GM12878 (cell line): ENCODE measurements around the gene ISLR2.

Experiments used
- BCL3 ChIP-seq: IDR thresholded peaks from 2 replicates; pipeline ENCODE4 v1.6.1; 2011; ENCODE audit warnings: borderline replicate concordance, low read depth, mild to moderate bottlenecking, moderate library complexity, low read length; ENCODE audit not compliant: insufficient read depth, poor library complexity, severe bottlenecking
- BRCA1 ChIP-seq: IDR thresholded peaks from 2 replicates; pipeline ENCODE4 v1.6.1; 2011; ENCODE audit warnings: low read depth, low read length, improper control_type of control experiment
- CTCF ChIP-seq, 3 experiments: IDR thresholded peaks in 2 of 3; conservative IDR thresholded peaks in 1 of 3; 2 replicates each; pipeline ENCODE4 v1.5.1; 2011; ENCODE audit warnings: low read depth in 3 of 3, low read length in 3 of 3, mild to moderate bottlenecking in 3 of 3, control low read depth in 2 of 3, moderate library complexity in 2 of 3, inconsistent platforms in 1 of 3, mixed read lengths in 1 of 3; ENCODE audit not compliant: control insufficient read depth in 2 of 3, insufficient read depth in 1 of 3; ENCODE audit errors: extremely low read depth in 1 of 3
- HCFC1 ChIP-seq: fragments of 150-350 bp; IDR thresholded peaks from 2 replicates; pipeline ENCODE4 v1.6.1; 2014; ENCODE audit warnings: low read length
- MAX ChIP-seq: IDR thresholded peaks from 2 replicates; pipeline ENCODE4 v1.6.1; 2012; ENCODE audit warnings: low read depth, low read length, improper control_type of control experiment
- MTA3 ChIP-seq: IDR thresholded peaks from 2 replicates; pipeline ENCODE4 v1.6.1; 2012; ENCODE audit warnings: low read length, inconsistent platforms, borderline replicate concordance
- NR2C2 ChIP-seq: IDR thresholded peaks from 2 replicates; pipeline ENCODE4 v1.6.1; 2011; ENCODE audit warnings: borderline replicate concordance, low read depth; ENCODE audit not compliant: control insufficient read depth, insufficient read length
- PKNOX1 ChIP-seq: fragments of 450-650 bp; IDR thresholded peaks from 2 replicates; pipeline ENCODE4 v1.6.1; 2016; ENCODE audit warnings: mild to moderate bottlenecking
- POLR2A ChIP-seq: IDR thresholded peaks from 2 replicates; pipeline ENCODE4 v1.6.1; 2011; ENCODE audit warnings: low read depth, mild to moderate bottlenecking, low read length
- POLR2AphosphoS5 ChIP-seq: IDR thresholded peaks from 2 replicates; pipeline ENCODE4 v1.6.1; 2011; ENCODE audit warnings: mild to moderate bottlenecking, low read length, inconsistent platforms
- USF2 ChIP-seq: IDR thresholded peaks from 2 replicates; pipeline ENCODE4 v1.6.1; 2011; ENCODE audit warnings: low read depth, low read length, improper control_type of control experiment, borderline replicate concordance
- ZBTB33 ChIP-seq: fragments of 450-650 bp; IDR thresholded peaks from 2 replicates; pipeline ENCODE4 v1.6.1; 2017; ENCODE audit warnings: mild to moderate bottlenecking

- TF ChIP-seq POLR2AphosphoS5 (no peak), CTCF (IDR thresholded peaks at IDR 0.05 in 2 of 3, conservative IDR thresholded peaks at IDR 0.05 in 1 of 3; ENCODE audit: control insufficient read depth in 2 of 3, extremely low read depth in 1 of 3, insufficient read depth in 1 of 3, low read depth in 3 of 3, low read length in 3 of 3) (no peak), PKNOX1 (no peak), MAX (no peak), ZBTB33 (no peak), BRCA1 (no peak), POLR2A (no peak), MTA3 (no peak), HCFC1 (no peak), BCL3 (no peak), NR2C2 (no peak), USF2 (no peak)
These were observed 51.7 kb downstream of the ISLR2 start for GRCh38 chr15:74182131-74182530.
